Stimulated activated CD8-positive, alpha-beta memory T cell treated with anti-CD3 and anti-CD28 coated beads, Interleukin-7, amount 100 ng/mL, for 24 hours (primary cell): Measurements from ENCODE around the gene ZNF813.
A peak's percentile ranks its signal among the peaks of the same experiment; 100 is the strongest.

Experiments used
- DNase-seq: peaks from one replicate; pipeline ENCODE4 v3.0.0-alpha.2; 2020; ENCODE audit warnings: low read depth

ZNF813 gene

DNA sequence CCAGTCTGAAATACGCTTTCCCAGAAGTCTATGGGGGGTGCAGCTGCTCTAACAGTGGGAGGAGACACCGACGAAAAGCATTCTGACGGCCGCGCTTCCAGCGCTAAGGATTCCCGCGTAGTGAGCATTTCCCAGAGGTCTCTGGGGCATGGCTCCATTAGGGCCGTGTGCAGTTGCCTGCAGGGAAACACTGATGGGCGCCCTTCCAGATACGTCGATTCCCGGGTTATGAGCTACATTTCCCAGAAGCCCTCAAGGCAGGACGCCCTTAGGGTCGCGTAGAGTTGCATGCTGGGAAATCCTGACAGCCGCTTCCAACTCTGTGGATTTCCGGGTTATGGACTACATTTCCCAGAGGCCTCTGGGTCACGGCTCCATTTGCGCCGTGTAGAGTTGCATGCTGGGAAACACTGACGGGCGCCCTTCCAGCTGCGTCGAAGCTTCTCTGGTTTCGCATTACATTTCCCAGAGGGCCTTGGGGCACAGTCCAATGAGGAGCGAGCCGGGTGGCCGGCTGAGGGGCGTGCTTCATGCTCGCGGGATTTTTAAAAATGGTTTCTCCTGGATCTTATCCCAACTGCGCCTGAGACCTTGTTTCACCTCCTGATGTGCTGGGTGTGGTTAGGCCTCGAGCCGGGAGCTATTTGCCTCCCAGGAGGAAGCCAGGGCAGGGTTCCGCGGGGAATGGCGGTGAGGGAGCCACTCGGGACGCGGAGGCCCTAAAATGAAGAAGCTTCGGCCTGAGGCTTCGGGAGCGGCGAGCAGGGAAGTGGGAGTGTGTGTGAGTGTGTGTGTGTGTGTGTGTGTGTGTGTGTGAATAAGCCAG is 53.2 kb downstream of the ZNF813 start:
- peak; percentile 60 for DNase-seq

DNA sequence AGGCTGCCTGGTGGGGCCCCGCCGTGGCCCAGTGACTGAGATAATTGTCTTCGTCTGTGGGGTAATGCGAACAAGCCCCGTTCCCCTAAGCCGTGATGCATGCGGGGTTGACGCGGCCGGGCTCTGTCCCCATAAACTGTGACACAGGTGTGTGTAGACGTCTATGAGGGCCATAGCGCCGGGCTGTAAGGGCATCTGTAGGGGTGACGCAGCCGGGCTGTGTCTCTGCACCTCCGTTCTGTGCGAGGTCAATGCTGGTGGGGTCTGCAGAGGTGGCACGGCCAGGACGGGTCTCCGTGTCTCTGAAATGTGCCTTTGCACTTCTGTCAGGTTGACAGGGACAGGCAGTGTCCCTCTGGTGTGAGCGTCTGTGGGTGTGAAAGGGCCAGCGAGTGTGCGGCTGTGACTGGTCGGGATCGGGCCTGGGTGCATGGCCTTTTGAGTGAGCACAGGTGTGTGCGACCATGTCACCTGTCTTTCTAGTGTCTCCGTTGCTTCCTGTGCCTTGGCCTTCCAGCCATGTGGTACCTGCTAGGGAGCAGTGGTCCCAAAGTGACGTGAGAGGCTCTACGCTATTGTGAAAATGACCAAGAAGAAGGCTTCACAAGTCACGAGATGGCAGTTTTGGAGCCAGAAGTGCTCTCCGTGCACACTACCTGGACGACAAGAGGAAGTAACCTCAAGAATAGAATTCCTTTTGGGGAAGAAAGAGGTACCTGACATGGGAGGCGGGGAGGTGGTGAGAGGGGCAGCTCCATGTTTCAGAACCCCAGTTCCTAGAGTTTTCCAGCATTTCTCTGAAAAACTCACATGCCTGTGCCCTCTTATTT is 54.1 kb downstream of the ZNF813 start:
- DNase-seq = no peak

DNA sequence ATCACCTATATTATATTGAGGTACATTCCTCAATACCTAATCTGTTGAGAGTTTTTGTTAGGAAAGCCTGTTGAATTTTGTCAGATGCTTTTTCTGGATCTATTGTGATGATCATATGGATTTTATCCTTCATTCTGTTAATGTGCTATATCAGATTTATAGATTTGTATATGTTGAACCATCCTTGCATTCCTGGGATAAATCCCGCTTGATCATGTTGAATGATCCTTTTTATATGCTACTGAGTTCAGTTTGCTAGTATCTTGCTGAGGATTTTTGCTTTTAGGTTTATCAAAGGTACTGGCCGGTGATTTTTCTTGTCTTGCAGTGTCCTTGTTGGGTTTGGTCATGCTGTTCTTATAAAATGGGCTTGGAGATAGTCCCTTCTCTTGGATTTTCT is 58.4 kb downstream of the ZNF813 start:
- no peak for DNase-seq

DNA sequence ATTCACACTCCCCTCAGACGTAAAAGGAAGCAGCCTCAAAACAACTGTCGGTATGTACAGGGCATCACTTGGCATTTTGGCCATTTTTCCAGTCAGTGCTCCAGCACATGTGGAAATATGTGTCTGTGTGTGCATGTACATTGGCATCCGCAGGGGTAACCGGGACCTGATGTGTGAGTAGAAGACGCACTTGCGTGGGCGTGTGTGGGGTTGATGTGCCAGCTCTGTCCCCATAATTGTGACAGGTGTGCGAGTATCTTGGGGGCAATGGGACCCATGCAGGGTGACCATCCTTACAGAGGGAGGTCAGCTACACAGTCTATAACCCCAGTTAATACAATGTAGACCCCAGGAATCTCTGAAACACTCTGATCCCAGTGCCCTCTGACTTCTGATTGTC is 63.1 kb downstream of the ZNF813 start:
- DNase-seq = no peak

DNA sequence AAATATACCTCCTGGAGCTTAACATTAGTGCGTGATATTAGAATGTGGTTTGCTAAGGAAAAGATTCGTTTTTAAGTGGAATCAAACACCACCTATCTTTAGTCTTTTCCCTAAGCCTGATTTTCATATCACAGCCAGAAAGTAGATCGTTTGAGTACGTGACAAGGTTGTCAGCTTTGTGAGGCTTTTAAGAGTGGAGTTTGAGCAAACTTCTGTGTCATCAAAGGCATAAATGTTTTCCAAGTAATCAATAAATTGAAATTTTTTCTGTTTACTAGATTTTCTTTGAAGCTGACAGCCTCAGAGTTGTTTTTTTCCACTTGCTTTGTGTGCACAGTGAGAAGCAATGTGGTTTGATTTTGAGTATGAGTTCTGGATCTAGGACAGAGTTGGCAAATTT is 63.9 kb downstream of the ZNF813 start:
- DNase-seq = no peak

DNA sequence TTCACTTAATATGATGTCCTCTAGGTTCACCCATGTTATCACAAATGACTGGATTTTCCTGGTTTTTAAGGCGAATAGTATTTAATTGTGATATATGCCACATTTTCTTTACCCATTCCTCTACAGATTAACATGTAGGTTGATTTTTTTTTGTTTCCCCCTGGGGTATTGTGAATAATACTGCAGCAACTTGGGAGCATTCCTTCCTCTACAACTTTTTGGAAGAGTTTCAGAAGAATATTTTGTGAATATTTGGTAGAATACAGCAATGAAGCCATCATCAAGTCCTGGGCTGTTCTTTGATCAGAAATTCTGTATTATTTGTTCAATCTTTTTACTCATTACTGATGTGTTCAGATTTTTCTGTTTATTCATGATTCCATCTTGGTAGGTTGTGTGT is 64.8 kb downstream of the ZNF813 start:
- DNase-seq = no peak

DNA sequence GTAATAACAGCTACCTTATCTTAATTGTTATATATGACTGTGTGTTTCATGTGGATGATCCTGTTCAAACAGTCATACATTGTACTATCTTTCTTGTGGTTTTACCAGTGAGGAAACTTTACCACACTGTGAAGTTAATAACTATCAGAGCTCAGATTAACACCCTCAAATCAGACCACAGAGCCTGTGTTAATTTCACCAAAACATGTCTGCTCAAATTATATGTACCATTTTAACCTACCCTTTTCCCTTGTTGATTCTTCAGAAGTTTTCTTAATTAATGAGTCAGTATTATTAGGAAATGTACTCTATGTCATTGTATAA is 68.7 kb downstream of the ZNF813 start:
- DNase-seq = no peak

DNA sequence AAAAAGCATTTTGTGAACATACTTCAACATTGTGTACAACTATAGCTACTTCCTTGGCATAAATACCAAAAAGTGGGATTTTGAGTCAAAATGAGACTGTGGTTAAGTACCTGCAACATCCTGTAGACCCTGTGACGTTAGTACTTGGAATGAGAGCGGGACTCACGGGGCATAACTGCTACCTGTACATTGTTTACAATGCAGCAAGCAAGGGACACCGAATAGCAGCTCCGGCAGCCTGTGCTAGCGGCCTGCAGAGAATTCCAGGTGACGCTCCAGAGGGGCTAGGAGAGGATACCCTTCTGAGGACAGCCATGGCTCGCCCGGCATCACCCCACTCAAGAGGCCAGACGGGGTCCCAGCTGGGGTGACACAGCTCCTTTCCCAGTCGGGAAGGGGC is 69.6 kb downstream of the ZNF813 start:
- DNase-seq = no peak

DNA sequence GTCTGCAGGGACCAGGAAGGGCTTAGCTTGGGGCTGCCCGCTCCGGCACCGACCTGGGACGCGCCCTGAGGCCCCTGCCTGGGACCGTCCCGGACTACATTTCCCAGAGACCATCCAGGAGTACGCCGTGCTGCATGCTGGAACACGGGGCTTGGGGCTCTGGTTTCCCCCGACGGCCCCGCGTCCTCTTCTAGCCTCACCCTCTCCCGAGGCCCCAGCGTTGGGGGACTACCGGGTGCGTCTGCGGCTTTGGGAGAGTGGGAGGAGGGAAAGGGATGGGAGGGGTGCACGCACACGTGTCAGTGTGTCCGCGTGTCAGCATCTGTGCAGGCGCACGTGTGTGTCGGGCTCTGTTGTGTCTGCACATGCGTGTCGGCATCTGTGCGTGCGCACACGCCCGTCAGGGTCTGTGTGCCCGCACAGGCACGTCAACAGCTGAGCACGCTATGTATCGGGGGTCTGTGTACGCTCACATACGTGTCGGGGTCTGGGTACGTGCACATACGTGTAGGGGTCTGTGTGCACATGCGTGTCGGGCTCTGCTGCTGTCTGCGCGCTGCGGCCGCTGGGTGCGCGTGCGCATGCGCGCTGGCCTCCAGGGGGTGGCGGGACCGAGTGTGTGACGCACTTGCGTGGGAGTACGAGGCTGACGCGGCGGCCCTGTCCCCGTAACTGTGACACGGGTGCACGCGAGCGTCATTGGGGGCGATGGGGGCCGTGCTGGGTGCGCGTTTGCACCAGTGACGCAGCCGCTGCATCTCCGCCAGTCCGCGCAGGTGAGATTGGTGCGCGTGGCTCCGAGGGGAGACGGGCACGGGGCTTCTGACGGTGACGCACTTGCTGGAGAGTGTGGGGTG is 70.2 kb downstream of the ZNF813 start, which contains the start of gene ZNF331:
Gene ZNF331, plus strand, starts transcription at position 625 of the 857 bp plus-strand sequence. CDS start 31,232 bp downstream, outside the sequence.
- peak; percentile 71 for DNase-seq

DNA sequence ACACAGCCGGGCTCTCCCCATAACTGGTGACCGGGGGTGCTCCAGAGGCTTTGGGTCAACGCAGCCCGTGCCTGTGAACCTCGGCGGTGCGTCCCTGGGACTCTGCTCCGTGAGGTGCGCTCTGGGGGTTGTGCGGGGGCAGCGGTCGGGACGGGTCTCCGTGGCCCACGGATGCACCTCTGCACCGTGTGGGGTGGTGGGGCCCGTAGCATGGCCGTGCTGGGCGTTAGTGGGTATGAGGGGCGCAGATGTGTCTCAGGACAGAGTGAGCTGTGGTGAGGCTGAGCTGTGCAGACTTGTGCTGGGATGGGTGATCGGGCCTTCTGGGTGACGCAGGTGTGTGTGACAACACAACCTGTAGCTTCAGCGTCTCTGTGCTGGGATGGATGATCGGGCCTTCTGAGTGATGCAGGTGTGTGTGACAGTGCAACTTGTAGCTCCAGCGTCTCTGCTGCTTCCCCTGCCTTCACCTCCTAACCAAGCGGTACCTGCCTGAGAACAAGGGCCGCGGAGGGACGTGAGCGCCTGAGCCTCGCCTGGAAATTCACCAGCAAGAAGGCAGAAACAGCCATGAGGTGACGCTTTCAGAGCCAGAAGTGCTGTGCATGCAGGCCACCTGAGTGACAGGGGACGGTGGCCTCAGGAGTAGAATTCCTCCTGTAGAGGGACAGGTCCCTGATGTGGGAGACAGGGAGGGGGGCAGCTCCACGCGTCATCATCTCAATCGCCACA is 71.0 kb downstream of the ZNF813 start:
- DNase-seq = no peak

DNA sequence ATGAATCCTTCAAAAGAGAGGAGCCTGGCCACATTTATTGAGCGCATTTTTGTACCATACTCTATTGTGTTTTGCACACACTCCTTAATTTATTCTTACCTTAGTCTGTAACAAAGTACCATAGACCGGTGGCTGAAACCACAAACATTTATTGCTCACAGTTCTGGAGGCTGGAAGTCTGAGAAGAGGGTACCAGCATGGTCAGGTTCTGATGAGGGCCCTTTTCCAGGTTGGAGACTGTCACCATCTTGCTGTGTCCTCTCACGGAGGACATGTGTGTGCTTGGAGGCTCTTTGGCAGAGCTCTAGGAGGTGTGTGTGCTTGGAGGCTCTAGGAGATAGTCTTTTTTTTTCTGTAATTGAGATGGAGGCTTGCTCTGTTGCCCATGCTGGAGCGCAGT is 72.6 kb downstream of the ZNF813 start:
- DNase-seq = no peak

DNA sequence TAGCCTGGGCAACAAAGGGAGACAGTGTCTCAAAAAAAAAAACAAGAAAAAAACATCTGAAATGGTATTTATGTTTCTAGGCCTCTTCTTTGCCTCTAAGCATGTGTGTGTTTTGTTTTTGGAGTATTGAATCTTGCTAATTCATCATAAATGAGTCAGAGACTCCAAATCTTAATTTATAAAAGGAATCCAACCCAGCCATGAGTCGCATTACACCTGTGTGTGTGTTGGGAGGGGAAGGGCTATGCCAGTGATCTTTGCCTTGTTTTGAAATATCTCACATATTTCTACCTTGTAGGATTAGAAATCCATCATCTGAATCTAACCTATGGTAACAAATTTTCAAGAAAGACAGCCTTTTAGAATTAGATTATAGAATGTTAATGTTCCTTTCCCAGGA is 74.4 kb downstream of the ZNF813 start:
- DNase-seq = no peak

DNA sequence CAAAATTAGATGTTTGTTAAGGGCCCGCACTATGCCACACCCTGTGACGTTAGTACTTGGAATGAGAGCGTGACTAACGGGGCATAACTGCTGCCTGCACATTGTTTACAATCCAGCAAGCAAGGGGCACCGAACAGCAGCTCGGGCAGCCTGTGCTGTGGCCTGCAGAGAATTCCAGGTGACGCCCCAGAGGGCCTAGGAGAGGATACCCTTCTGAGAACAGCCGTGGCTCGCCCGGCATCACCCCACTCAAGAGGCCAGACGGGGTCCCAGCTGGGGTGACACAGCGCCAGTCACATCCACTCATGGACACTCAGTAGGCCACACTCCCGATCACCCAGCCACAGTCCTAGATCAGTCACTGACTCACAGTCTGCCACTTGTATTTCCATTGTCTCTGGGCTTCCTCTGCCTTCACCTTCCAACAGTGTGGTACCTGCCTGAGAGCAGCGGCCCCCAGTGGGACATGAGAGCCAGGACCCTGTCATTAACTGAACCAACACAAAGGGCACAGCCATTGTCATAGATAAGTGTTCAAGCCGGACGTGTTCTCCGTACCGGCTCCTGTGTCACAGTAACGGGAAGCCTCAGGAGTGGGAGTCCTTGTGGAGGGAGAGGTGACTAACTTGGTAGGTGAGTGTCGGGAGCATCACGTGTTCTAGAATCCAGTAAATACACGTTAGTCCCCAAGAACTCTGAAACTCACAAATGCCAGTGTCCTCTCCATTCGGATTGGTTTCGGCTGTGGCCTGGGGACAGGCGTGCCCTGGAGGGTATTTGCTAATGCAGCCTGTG is 77.9 kb downstream of the ZNF813 start:
- no peak for DNase-seq
